HFF-Myc (cell line): ENCODE data around the gene RERE.

Source experiments
- DNase-seq: peaks from one replicate; pipeline ENCODE4 v3.0.0-alpha.2; 2011; ENCODE audit warnings: low read depth; ENCODE audit errors: extremely low read depth
- H3K4me3 ChIP-seq: replicated peaks from 2 replicates; pipeline ENCODE4 v1.5.1; 2011; ENCODE audit warnings: low read depth, mild to moderate bottlenecking, control low read depth, low read length
- CTCF ChIP-seq: IDR thresholded peaks from 2 replicates; pipeline ENCODE4 v1.5.1; 2012; ENCODE audit warnings: mild to moderate bottlenecking, low read depth, low read length, control low read depth; ENCODE audit errors: missing control alignments

Gene RERE

GRCh38 chr1:8334106-8334851, 483.2 kb downstream of the RERE start:
- DNase-seq = no peak
- no peak for TF ChIP-seq CTCF
- no peak overlapping the region for H3K4me3 ChIP-seq

GRCh38 chr1:8333246-8333987, 484.0 kb downstream of the RERE start:
- H3K4me3 ChIP-seq = no peak overlapping the region
- no peak for TF ChIP-seq CTCF
- DNase-seq = no peak

- no peak overlapping the region for H3K4me3 ChIP-seq
- DNase-seq = no peak
- no peak for TF ChIP-seq CTCF
These were observed 484.6 kb downstream of the RERE start for GRCh38 chr1:8332806-8333205.

- no peak overlapping the region for H3K4me3 ChIP-seq
- TF ChIP-seq CTCF = no peak
- DNase-seq = no peak
These were observed 486.9 kb downstream of the RERE start for GRCh38 chr1:8330271-8331125.

GRCh38 chr1:8329858-8330257, 487.6 kb downstream of the RERE start:
- no peak overlapping the region for H3K4me3 ChIP-seq
- TF ChIP-seq CTCF = no peak
- DNase-seq = no peak

- no peak for DNase-seq
- no peak for TF ChIP-seq CTCF
These were observed 488.0 kb downstream of the RERE start for GRCh38 chr1:8329439-8329838.

More at GRCh38 chr1:8329439-8329838, 488.0 kb downstream of the RERE start:
- no peak overlapping the region for H3K4me3 ChIP-seq
